CD8-positive, alpha-beta memory T cell (primary cell): ENCODE results near the gene CACNA1B. TPM values are rescaled to one million over a fixed set of nuclear protein-coding genes. Genes with fewer than 3 reads are reported as not detected.
"Not testable (repeated sequence)": the region's sequence is repeated elsewhere in the genome, so short reads cannot be mapped to it uniquely, and the experiment has no call there.

Source experiments
- CTCF ChIA-PET: fragments of 350-600 bp; sonication (Branson Sonifier 250); formaldehyde crosslinking; loops from one replicate; lab custom pipeline; 2021; ENCODE audit warnings: antibody characterized with exemption; lab: Charles Lee
- POLR2A ChIA-PET: fragments of 350-600 bp; sonication (Branson Sonifier 250); formaldehyde crosslinking; loops from one replicate; lab custom pipeline; 2021; ENCODE audit warnings: antibody characterized with exemption; lab: Charles Lee
- DNase-seq, 5 donors: peaks; one replicate each; pipeline versions ENCODE4 v3.0.0 to v3.0.0-alpha.2; 2020 to 2022; ENCODE audit warnings: mixed read lengths in 1 of 5
- H3K27ac ChIP-seq: one replicate; pipeline ENCODE4 v1.7.0; 2013; ENCODE audit warnings: low read depth, mild to moderate bottlenecking, low read length, moderate library complexity
- H3K27me3 ChIP-seq: 2 replicates; pipeline ENCODE4 v1.7.0; 2013; ENCODE audit warnings: low read length, mild to moderate bottlenecking; ENCODE audit not compliant: insufficient read depth, poor library complexity, severe bottlenecking
- H3K36me3 ChIP-seq: 2 replicates; pipeline ENCODE4 v1.7.0; 2013; ENCODE audit warnings: mild to moderate bottlenecking, low read length, moderate library complexity; ENCODE audit not compliant: insufficient read depth
- H3K4me1 ChIP-seq: 2 replicates; pipeline ENCODE4 v1.7.0; 2013; ENCODE audit warnings: mild to moderate bottlenecking, low read length, moderate library complexity; ENCODE audit not compliant: insufficient read depth
- H3K4me3 ChIP-seq: 2 replicates; pipeline ENCODE4 v1.7.0; 2013; ENCODE audit warnings: mild to moderate bottlenecking, low read length
- H3K9me3 ChIP-seq: 2 replicates; pipeline ENCODE4 v1.7.0; 2013; ENCODE audit warnings: mild to moderate bottlenecking, low read length
- H3K27ac Mint-ChIP-seq, 8 donors: one replicate each; pipeline ENCODE4 v1.8.0; 2020 to 2021; ENCODE audit warnings: mixed read lengths in 8 of 8, mild to moderate bottlenecking in 6 of 8, inconsistent platforms in 3 of 8, moderate library complexity in 3 of 8
- H3K27me3 Mint-ChIP-seq, 2 donors: one replicate each; pipeline ENCODE4 v1.8.0; 2020 to 2021; ENCODE audit warnings: mixed read lengths in 2 of 2, mild to moderate bottlenecking in 1 of 2, moderate library complexity in 1 of 2
- H3K36me3 Mint-ChIP-seq, 3 donors: one replicate each; pipeline ENCODE4 v1.8.0; 2020 to 2021; ENCODE audit warnings: mixed read lengths in 3 of 3, inconsistent platforms in 1 of 3, mild to moderate bottlenecking in 1 of 3
- H3K4me1 Mint-ChIP-seq, 3 donors: one replicate each; pipeline ENCODE4 v1.8.0; 2020 to 2021; ENCODE audit warnings: mixed read lengths in 3 of 3, inconsistent platforms in 1 of 3, mild to moderate bottlenecking in 1 of 3
- H3K4me3 Mint-ChIP-seq, 7 donors: one replicate each; pipeline ENCODE4 v1.8.0; 2020 to 2021; ENCODE audit warnings: mixed read lengths in 7 of 7, mild to moderate bottlenecking in 6 of 7, moderate library complexity in 4 of 7, inconsistent platforms in 2 of 7
- H3K9me3 Mint-ChIP-seq, 5 donors: one replicate each; pipeline ENCODE4 v1.8.0; 2020 to 2022; ENCODE audit warnings: mixed read lengths in 5 of 5, mild to moderate bottlenecking in 3 of 5, moderate library complexity in 2 of 5, inconsistent platforms in 1 of 5
- polyA plus RNA-seq: library from polyadenylated mRNA; unstranded; fragments of 300-500 nt; fragmentation: Illumina TruSeq; gene quantifications from one replicate; pipeline ENCODE4 v1.2.3, GENCODE V29; 2021
- total RNA-seq, 2 experiments: library from RNA; stranded (reverse); gene quantifications; one replicate each; pipeline ENCODE4 v1.2.3, GENCODE V29; 2021

CACNA1B gene
- total and polyA plus RNA-seq, 3 experiments from 2014 or later = not detected

DNA sequence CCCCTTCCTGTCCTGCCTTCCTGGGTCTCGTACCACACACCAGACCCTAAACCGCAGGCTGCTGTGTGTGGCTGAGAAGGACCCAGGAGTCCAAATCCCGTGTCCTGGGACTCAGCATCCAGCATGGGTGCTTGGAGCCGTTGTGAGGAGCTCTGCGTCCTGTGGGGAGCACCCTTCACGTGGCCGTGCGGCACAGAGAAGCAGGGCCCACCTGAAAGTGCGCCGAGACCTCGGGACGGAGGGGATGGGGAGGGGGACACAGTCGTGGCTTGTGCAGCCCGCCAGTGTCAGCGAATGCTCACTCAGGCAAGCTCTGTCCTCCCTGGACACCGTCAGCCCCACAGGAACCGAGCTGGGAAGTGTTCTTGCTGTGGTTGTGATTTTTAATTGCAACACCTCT lies 244.6 kb downstream of the CACNA1B start:
- no peak overlapping the region for H3K4me3 ChIP-seq
- H3K27me3 ChIP-seq = no peaks in the 10 kb centered on the region
- Mint-ChIP-seq H3K36me3 (no peaks in the 10 kb centered on the region), H3K27me3 (peaks cover 2 to 6% of the 10 kb centered on the region in 2 donors), H3K27ac (no peak overlapping the region), H3K4me1 (no peaks in the 10 kb centered on the region), H3K9me3 (peaks cover 0 to 3% (median 0%) of the 10 kb centered on the region in 5 donors), H3K4me3 (no peak overlapping the region)
- no peaks in the 10 kb centered on the region for H3K36me3 ChIP-seq
- no peaks in the 10 kb centered on the region for H3K9me3 ChIP-seq
- no peak overlapping the region for H3K27ac ChIP-seq
- POLR2A ChIA-PET = no interaction called here
- CTCF ChIA-PET = no interaction called here
- H3K4me1 ChIP-seq = no peaks in the 10 kb centered on the region
- DNase-seq = no peak

- no peaks in the 10 kb centered on the region for H3K4me1 Mint-ChIP-seq
- H3K4me3 Mint-ChIP-seq = no peak overlapping the region
- Histone ChIP-seq H3K27me3 (no peaks in the 10 kb centered on the region), H3K4me3 (no peak overlapping the region), H3K4me1 (no peaks in the 10 kb centered on the region), H3K27ac (no peak overlapping the region), H3K36me3 (no peaks in the 10 kb centered on the region), H3K9me3 (no peaks in the 10 kb centered on the region)
- H3K27me3 Mint-ChIP-seq = peaks cover 2 to 4% of the 10 kb centered on the region in 2 donors
- no peak for DNase-seq
- H3K27ac Mint-ChIP-seq = no peak overlapping the region
- CTCF ChIA-PET = no interaction called here
- POLR2A ChIA-PET = no interaction called here
- no peaks in the 10 kb centered on the region for H3K36me3 Mint-ChIP-seq
- H3K9me3 Mint-ChIP-seq = peaks cover 0 to 6% (median 0%) of the 10 kb centered on the region in 5 donors
Measured at GRCh38 chr9:138122676-138123075, 245.1 kb downstream of the CACNA1B start.

DNA sequence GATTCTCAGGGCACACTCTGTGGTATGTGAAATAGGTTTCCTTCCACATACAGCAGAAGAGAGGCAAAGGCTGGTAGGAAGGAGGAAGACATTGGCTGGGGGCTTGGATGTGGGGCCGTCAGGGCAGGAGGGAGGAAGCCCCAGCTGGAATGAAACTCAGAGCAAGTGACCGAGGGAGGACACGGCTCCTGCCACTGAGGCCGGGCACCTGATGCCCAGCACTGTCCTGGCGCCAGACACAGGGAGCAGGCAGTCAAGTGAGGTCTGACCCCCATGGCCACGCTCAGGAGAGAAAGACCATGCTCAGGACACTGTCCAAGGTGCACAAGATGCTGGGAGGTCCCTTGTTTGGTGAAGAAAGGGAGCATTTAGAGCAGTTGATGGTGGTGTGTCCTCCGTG lies 245.5 kb downstream of the CACNA1B start:
- no peak overlapping the region for H3K4me3 ChIP-seq
- Mint-ChIP-seq H3K27ac (no peak overlapping the region), H3K27me3 (peaks cover 2 to 3% of the 10 kb centered on the region in 2 donors), H3K9me3 (peaks cover 0 to 6% (median 0%) of the 10 kb centered on the region in 5 donors), H3K4me1 (no peaks in the 10 kb centered on the region), H3K4me3 (no peak overlapping the region), H3K36me3 (no peaks in the 10 kb centered on the region)
- CTCF ChIA-PET = no interaction called here
- no peaks in the 10 kb centered on the region for H3K4me1 ChIP-seq
- no peak for DNase-seq
- H3K36me3 ChIP-seq = no peaks in the 10 kb centered on the region
- no peaks in the 10 kb centered on the region for H3K27me3 ChIP-seq
- POLR2A ChIA-PET = no interaction called here
- no peaks in the 10 kb centered on the region for H3K9me3 ChIP-seq
- no peak overlapping the region for H3K27ac ChIP-seq

DNA sequence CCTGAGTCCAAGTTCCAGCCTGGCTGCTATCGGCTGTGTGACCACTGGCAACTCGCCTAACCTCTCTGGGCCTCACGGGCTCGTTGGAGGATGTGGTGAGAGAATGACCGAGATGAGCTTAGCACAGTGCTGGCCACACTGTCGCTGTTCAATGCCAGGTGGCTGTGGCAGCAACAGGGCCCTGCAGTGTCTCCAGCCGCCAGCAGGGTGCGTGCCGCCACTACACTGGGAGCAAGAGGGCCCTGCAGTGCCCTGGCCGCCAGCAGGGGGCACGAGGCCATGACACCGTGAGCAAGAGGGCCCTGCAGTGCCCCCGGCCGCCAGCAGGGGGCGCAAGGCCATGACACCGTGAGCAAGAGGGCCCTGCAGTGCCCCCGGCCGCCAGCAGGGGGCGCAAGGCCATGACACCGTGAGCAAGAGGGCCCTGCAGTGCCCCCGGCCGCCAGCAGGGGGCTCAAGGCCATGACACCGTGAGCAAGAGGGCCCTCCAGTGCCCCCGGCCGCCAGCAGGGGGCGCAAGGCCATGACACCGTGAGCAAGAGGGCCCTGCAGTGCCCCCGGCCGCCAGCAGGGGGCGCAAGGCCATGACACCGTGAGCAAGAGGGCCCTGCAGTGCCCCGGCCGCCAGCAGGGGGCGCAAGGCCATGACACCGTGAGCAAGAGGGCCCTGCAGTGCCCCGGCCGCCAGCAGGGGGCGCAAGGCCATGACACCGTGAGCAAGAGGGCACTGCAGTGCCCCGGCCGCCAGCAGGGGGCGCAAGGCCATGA lies 248.7 kb downstream of the CACNA1B start:
- DNase-seq = peak in 1 of 5 donors; percentile 29
- H3K27ac Mint-ChIP-seq, H3K4me3 Mint-ChIP-seq, H3K36me3 Mint-ChIP-seq, H3K27me3 ChIP-seq, POLR2A ChIA-PET, H3K9me3 ChIP-seq, H3K27me3 Mint-ChIP-seq, H3K4me1 Mint-ChIP-seq, H3K9me3 Mint-ChIP-seq, CTCF ChIA-PET, H3K4me3 ChIP-seq, H3K36me3 ChIP-seq, H3K27ac ChIP-seq, H3K4me1 ChIP-seq: not testable (repeated sequence)

DNA sequence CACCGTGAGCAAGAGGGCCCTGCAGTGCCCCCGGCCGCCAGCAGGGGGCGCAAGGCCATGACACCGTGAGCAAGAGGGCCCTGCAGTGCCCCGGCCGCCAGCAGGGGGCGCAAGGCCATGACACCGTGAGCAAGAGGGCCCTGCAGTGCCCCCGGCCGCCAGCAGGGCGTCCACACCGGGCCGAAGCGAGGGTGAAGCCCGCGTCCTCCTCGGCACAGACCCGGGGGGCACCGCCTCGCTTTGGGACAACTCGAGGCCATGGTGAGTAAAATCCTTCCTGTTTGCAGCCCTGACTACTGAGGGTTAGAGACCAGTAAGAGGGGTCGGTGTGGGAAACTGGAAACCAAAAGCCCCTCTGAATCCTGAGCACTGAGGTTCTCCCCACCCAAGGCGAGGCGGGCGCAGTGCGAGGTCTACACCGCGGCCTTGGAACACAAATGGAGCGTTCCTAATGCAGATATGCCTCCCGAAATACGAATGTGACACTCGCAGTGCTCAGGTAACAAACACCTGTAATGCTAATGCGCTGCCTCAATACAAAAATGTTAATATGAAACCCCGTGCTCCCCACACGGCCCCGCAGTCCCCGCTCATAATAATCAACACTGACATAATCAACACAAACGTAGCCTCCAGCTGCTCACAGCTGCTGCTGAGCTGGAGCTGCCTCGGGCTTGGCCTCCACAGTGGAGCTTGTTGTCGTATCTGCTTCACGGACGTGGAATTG lies 249.4 kb downstream of the CACNA1B start:
- CTCF ChIA-PET, H3K36me3 Mint-ChIP-seq, H3K4me1 Mint-ChIP-seq, H3K4me3 ChIP-seq, H3K27me3 ChIP-seq, H3K9me3 Mint-ChIP-seq, H3K36me3 ChIP-seq, H3K27ac ChIP-seq, H3K27me3 Mint-ChIP-seq, POLR2A ChIA-PET, H3K9me3 ChIP-seq, H3K4me3 Mint-ChIP-seq, H3K4me1 ChIP-seq: not testable (repeated sequence)
- H3K27ac Mint-ChIP-seq = peak overlapping the region in 1 of 8 donors; percentile 14
- DNase-seq = peak in 2 of 5 donors; percentile 11 to 27

- H3K4me1 Mint-ChIP-seq, POLR2A ChIA-PET: not testable (repeated sequence)
Measured at GRCh38 chr9:138128027-138128426, 250.4 kb downstream of the CACNA1B start.

GRCh38 chr9:138129318-138129717 lies 251.7 kb downstream of the CACNA1B start:
- DNase-seq, H3K36me3 Mint-ChIP-seq, H3K36me3 ChIP-seq, POLR2A ChIA-PET, H3K27me3 Mint-ChIP-seq, H3K27me3 ChIP-seq, CTCF ChIA-PET, H3K4me3 ChIP-seq, H3K9me3 Mint-ChIP-seq, H3K9me3 ChIP-seq, H3K4me3 Mint-ChIP-seq, H3K4me1 ChIP-seq, H3K27ac ChIP-seq, H3K4me1 Mint-ChIP-seq: not testable (repeated sequence)
- peak overlapping the region in 1 of 8 donors; percentile 16 for H3K27ac Mint-ChIP-seq

More at GRCh38 chr9:138128027-138128426, 250.4 kb downstream of the CACNA1B start:
- H3K27me3 ChIP-seq, H3K4me3 Mint-ChIP-seq, H3K9me3 Mint-ChIP-seq, H3K36me3 Mint-ChIP-seq, H3K4me1 ChIP-seq, H3K27ac Mint-ChIP-seq, H3K9me3 ChIP-seq, H3K36me3 ChIP-seq, DNase-seq, H3K27me3 Mint-ChIP-seq, CTCF ChIA-PET, H3K4me3 ChIP-seq, H3K27ac ChIP-seq: not testable (repeated sequence)

GRCh38 chr9:138132946-138133705 lies 255.5 kb downstream of the CACNA1B start:
- H3K9me3 ChIP-seq, H3K4me3 ChIP-seq, H3K27me3 ChIP-seq, H3K27ac ChIP-seq, DNase-seq, POLR2A ChIA-PET, H3K36me3 Mint-ChIP-seq, H3K4me3 Mint-ChIP-seq, CTCF ChIA-PET, H3K4me1 ChIP-seq, H3K9me3 Mint-ChIP-seq, H3K36me3 ChIP-seq, H3K4me1 Mint-ChIP-seq, H3K27me3 Mint-ChIP-seq: not testable (repeated sequence)
- peak overlapping the region in 1 of 8 donors; percentile 25 for H3K27ac Mint-ChIP-seq
